ENCODE measurements around the gene PRKCA. TPM values are rescaled to one million over a fixed set of nuclear protein-coding genes. Genes with fewer than 3 reads are reported as not detected.

The PRKCA gene
- total and polyA plus RNA-seq, 9 of the 15 experiments (the other 6 are each of a cell fraction or from before 2014, with no cell fraction given) = 3.2 to 33.0 (median 17.8) TPM

DNA sequence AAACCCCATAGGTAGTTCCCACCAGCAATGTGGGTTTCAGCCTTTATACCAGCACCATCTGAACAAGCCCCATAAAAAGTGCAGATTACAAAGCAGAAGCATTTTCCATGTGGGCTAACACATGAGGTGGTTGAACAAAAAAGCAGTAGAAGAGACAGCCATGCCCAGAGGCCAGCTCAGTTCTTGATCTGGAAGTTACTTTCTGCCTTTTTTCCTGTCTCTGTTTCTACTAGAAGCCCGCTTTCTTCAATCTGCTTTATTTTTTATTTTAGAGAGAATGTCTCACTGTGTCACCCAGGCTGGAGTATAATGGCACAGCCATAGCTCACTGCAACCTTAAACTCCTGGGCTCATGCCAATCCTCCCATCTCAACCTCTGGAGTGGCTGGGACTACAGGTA, 41.7 kb upstream of the PRKCA start (continued):
- TF ChIP-seq CHAMP1 (IDR thresholded peaks at IDR 0.05) (no peak), CREB3 (tag; conservative IDR thresholded peaks at IDR 0.05; ENCODE audit: low read depth) (no peak), ATF7 (IDR thresholded peaks at IDR 0.05) (no peak), DPF2 (IDR thresholded peaks at IDR 0.05) (no peak), ZBTB43 (CRISPR knock-in tag; IDR thresholded peaks at IDR 0.05) (no peak), PYGO2 (tag; IDR thresholded peaks at IDR 0.05) (no peak), SMARCB1 (IDR thresholded peaks at IDR 0.05; ENCODE audit: insufficient read length, low read depth) (no peak), CTCF (IDR thresholded peaks at IDR 0.05 in 2 of 3, conservative IDR thresholded peaks at IDR 0.05 in 1 of 3; ENCODE audit: insufficient read depth in 2 of 3, low read depth in 1 of 3, low read length in 3 of 3) (no peak), OTX1 (CRISPR knock-in tag; IDR thresholded peaks at IDR 0.05) (no peak), ZBTB7A (IDR thresholded peaks at IDR 0.05; ENCODE audit: borderline replicate concordance, control insufficient read depth, low read depth, low read length) (no peak)
- TF ChIP-seq, protein P1, sequence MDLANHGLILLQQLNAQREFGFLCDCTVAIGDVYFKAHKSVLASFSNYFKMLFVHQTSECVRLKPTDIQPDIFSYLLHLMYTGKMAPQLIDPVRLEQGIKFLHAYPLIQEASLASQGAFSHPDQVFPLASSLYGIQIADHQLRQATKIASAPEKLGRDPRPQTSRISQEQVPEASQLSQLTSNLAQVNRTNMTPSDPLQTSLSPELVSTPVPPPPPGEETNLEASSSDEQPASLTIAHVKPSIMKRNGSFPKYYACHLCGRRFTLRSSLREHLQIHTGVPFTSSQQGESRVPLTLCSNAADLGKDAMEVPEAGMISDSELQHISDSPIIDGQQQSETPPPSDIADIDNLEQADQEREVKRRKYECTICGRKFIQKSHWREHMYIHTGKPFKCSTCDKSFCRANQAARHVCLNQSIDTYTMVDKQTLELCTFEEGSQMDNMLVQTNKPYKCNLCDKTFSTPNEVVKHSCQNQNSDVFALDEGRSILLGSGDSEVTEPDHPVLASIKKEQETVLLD (IDR thresholded peaks at IDR 0.05) = no peak

Measured in K562 (cell line).